NCI-H460 (cell line): ENCODE results near the gene RIPK1. TPM values are rescaled to one million over a fixed set of nuclear protein-coding genes. Genes with fewer than 3 reads are reported as not detected.

Experiments used
- DNase-seq: peaks from one replicate; pipeline ENCODE4 v3.0.0-alpha.2; 2016; ENCODE audit warnings: low read depth; ENCODE audit errors: extremely low read depth
- small RNA-seq, 2 experiments: library from RNA; depleted of rRNA; stranded (forward); fragments of <200 nt; gene quantifications; one replicate each; pipeline ENCODE3, GENCODE V24; 2014
- total RNA-seq: library from RNA; depleted of rRNA; stranded (reverse); fragments of >200 nt; shearing (Covaris generic); gene quantifications from 2 replicates; pipeline ENCODE4 v1.2.3, GENCODE V29; 2014; rRNA removed

The RIPK1 gene
- total RNA-seq, 1 experiment from 2014 or later, result 10.3 TPM

DNA sequence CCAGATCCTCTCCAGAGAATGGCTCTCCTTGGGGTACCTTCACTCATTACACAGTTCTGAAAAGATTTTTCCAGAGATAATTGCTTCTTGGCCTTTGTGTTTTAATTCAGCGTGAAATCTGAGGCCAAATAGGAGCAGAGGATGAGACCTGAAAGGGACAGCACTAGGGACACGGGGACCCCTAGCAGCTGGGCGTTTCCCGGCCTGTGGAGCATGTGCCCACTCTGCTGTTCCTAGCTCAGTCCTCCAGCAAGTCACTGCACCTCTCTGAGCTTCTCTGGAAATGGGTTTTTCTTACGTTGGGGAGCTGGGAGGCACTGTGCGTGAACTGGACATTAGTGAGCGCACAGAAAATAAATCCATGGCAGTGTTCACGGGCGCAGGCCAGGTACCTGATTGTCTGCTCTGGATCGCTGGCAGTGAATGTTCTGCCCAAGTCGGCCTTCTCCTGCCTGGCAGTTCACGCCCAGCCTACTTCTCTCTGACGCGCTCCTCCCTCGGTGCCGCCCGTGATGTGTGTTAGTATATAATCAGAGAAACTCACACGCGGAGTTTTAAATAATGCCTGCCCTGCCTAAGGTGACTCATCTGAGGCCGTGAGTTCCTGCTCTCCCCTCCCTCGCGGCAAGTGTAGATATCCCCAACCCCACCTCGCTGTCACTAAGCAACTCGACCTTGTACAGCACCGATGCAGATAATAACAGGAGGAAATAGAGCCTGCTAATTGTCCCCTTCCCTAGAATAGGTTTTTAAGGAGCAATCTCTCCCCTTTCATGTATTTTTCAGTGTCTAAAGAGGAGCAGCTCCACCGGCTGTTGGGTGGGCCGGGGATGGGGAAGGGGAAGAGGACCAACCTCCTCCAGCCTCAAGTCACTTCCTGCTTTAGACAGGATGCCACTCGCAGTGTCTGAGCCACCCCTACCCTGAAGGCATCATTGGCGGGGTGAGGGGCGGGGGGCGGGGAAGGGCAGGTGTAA is 91.8 kb downstream of the RIPK1 start:
- DNase-seq, result peak; percentile 68

DNA sequence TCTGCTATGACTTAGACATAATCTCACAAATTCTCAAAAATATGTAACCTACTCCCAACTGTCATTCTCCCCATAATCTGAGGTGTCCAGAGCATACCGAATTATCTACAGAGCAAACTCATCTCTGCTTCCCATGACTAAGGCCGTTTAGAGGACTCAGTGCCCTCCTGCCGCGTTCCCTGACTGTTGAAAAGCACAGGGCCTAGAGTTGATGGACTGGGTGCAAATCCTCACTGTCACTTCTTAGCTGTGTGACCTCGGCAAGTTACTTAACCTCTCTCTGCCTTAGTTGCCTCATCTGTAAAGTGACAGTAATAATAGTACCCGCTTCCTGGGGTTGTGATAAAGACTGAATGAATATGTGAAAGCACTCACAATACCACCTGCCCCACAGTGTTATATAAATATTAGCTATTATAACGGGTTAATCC is 93.8 kb downstream of the RIPK1 start:
- DNase-seq, result peak; percentile 70

GRCh38 chr6:3162565-3163247 is 94.4 kb downstream of the RIPK1 start:
- peak; percentile 59 for DNase-seq

- DNase-seq, result no peak
Measured at GRCh38 chr6:3163248-3163594, 94.9 kb downstream of the RIPK1 start.

GRCh38 chr6:3164388-3164787 is 96.1 kb downstream of the RIPK1 start:
- DNase-seq, result no peak

Small RNA genes lying within 50 kb of the gene (small RNA-seq; reads per million reads assigned to genes)
- 0 reads per million in 2 experiments for gene AL133351.4
- 0 reads per million in 2 experiments for gene RNA5SP201

Other genes with a start within 250 kb of the RIPK1 start
- gene SERPINB1, start 226.6 kb upstream of the RIPK1 start, total RNA-seq, result 225 and 247 TPM in 2 replicates
- 72.5 and 73.4 TPM in 2 replicates for gene SERPINB9, start 165.2 kb upstream of the RIPK1 start, total RNA-seq
- 90.0 and 93.5 TPM in 2 replicates for gene SERPINB6, start 96.9 kb upstream of the RIPK1 start, total RNA-seq
- 171 and 185 TPM in 2 replicates for gene NQO2, start 68.6 kb upstream of the RIPK1 start, total RNA-seq
- 14.9 and 16.1 TPM in 2 replicates for gene BPHL, start 50.2 kb downstream of the RIPK1 start, total RNA-seq
- 17.1 and 19.5 TPM in 2 replicates for gene TUBB2A, start 89.0 kb downstream of the RIPK1 start, total RNA-seq
- 14.4 and 16.2 TPM in 2 replicates for gene TUBB2B, start 159.2 kb downstream of the RIPK1 start, total RNA-seq
- 25.4 and 32.5 TPM in 2 replicates for gene PSMG4, start 190.5 kb downstream of the RIPK1 start, total RNA-seq